Vagina (tissue), 2 donors: ENCODE measurements around the gene CCDC33.

Experiments
- CTCF ChIP-seq, 3 experiments: fragments of 450-650 bp in 2 of 3; fragments of 200-600 bp in 1 of 3; sonication (generic) in 1 of 3; IDR thresholded peaks; one replicate each; pipeline ENCODE4 v1.5.1; 2017 to 2019; ENCODE audit warnings: antibody characterized with exemption in 3 of 3, mild to moderate bottlenecking in 2 of 3, moderate library complexity in 2 of 3
- POLR2AphosphoS5 ChIP-seq, 2 donors: sonication (generic); formaldehyde crosslinking; IDR thresholded peaks; one replicate each; pipeline ENCODE4 v1.9.0; 2017; ENCODE audit warnings: antibody characterized with exemption in 2 of 2, mild to moderate bottlenecking in 2 of 2, low read depth in 1 of 2; ENCODE audit not compliant: insufficient read depth in 1 of 2

- TF ChIP-seq CTCF (IDR thresholded peaks at IDR 0.05) (no peak), POLR2AphosphoS5 (IDR thresholded peaks at IDR 0.05; ENCODE audit: insufficient read depth in 1 of 2, low read depth in 1 of 2) (no peak)
Measured at GRCh38 chr15:74225928-74226327, 10.2 kb upstream of the CCDC33 start.
